HCT116 (cell line): ENCODE measurements around the gene SPIRE2. TPM values are rescaled to one million over a fixed set of nuclear protein-coding genes. Genes with fewer than 3 reads are reported as not detected.

ENCODE experiments used
- ATAC-seq: fragments of 200-7000 bp; cut with Tn5 transposase; 2 replicates; pipeline ENCODE4 v1.9.1; 2020; ENCODE audit warnings: mild to moderate bottlenecking, moderate library complexity
- BruUV-seq: library from RNA; stranded (reverse); fragments of 400-500 nt; replicated peaks from 2 replicates; lab custom pipeline; 2021; lab: Mats Ljungman, UMichigan
- CTCF ChIA-PET: fragments of 300-600 bp; sonication (Branson Sonifier 250); formaldehyde crosslinking; loops from one replicate; lab custom pipeline; 2021; ENCODE audit warnings: antibody characterized with exemption; lab: Charles Lee
- POLR2A ChIA-PET: fragments of 300-600, 350-600 bp; sonication (Branson Sonifier 250); formaldehyde crosslinking; loops from one replicate; lab custom pipeline; 2021; ENCODE audit warnings: antibody characterized with exemption; lab: Charles Lee
- RAD21 ChIA-PET, 2 experiments: fragments of 300-600 bp; sonication (Branson Sonifier 250); formaldehyde crosslinking; loops; one replicate each; lab custom pipeline; 2023; ENCODE audit warnings: low total read pairs in 2 of 2; ENCODE audit not compliant: uncharacterized antibody in 2 of 2, unreplicated experiment in 2 of 2, low non-redundant PET in 1 of 2; lab: Charles Lee
- DNase-seq: peaks from one replicate; pipeline ENCODE4 v3.0.0-alpha.2; 2010; ENCODE audit warnings: low read depth, low spot score
- H2AFZ ChIP-seq: fragments of 200-600 bp; shearing (Covaris generic), sonication (generic); 2 replicates; pipeline ENCODE4 v1.6.1; 2017; ENCODE audit warnings: low read depth, mixed run types, mixed read lengths, antibody characterized with exemption, low read length; ENCODE audit not compliant: poor library complexity, severe bottlenecking
- H3K27ac ChIP-seq: 2 replicates; pipeline ENCODE4 v1.5.1; 2012; ENCODE audit warnings: low read depth, low read length
- H3K27me3 ChIP-seq: fragments of 200-600 bp; sonication (generic); 2 replicates; pipeline ENCODE4 v1.6.1; 2016; ENCODE audit warnings: mixed run types, low read length, mixed read lengths; ENCODE audit not compliant: insufficient read depth
- H3K36me3 ChIP-seq, 2 experiments: fragments of 200-500 bp in 1 of 2; fragments of 200-600 bp in 1 of 2; sonication (Bioruptor generic) in 1 of 2; sonication (generic) in 1 of 2; 2 replicates each; pipeline versions ENCODE4 v1.5.1 to v1.6.1; 2014 to 2016; ENCODE audit warnings: low read length in 2 of 2, inconsistent platforms in 1 of 2, mixed read lengths in 1 of 2, mixed run types in 1 of 2; ENCODE audit not compliant: insufficient read depth in 2 of 2, control insufficient read depth in 1 of 2
- H3K4me1 ChIP-seq, 2 experiments: fragments of 200-600 bp in 1 of 2; sonication (generic) in 1 of 2; 2 replicates each; pipeline versions ENCODE4 v1.5.1 to v1.6.1; 2012 to 2017; ENCODE audit warnings: low read length in 2 of 2, inconsistent platforms in 1 of 2, mild to moderate bottlenecking in 1 of 2, mixed read lengths in 1 of 2, mixed run types in 1 of 2, moderate library complexity in 1 of 2; ENCODE audit not compliant: insufficient read depth in 2 of 2, control insufficient read depth in 1 of 2
- H3K4me2 ChIP-seq: fragments of 200-600 bp; sonication (generic); 2 replicates; pipeline ENCODE4 v1.6.1; 2017; ENCODE audit warnings: mixed run types, low read length, mixed read lengths
- H3K4me3 ChIP-seq, 2 experiments: fragments of 200-600 bp in 1 of 2; sonication (generic) in 1 of 2; replicated peaks in 1 of 2; 2 replicates each; pipeline ENCODE4 v1.5.1; 2011 to 2016; ENCODE audit warnings: low read length in 2 of 2, control low read depth in 1 of 2, low read depth in 1 of 2, mild to moderate bottlenecking in 1 of 2, mixed read lengths in 1 of 2, mixed run types in 1 of 2
- H3K79me2 ChIP-seq: fragments of 200-600 bp; sonication (generic); 2 replicates; pipeline ENCODE4 v1.6.1; 2017; ENCODE audit warnings: mild to moderate bottlenecking, mixed run types, low read length, moderate library complexity, mixed read lengths; ENCODE audit not compliant: insufficient read depth
- H3K9ac ChIP-seq: fragments of 200-600 bp; sonication (generic); 2 replicates; pipeline ENCODE4 v1.6.1; 2016; ENCODE audit warnings: low read length, mixed read lengths
- H3K9me2 ChIP-seq: fragments of 200-600 bp; sonication (generic), shearing (Covaris generic); 2 replicates; pipeline ENCODE4 v1.6.1; 2017; ENCODE audit warnings: mixed run types, mild to moderate bottlenecking, moderate library complexity; ENCODE audit not compliant: insufficient read depth
- H3K9me3 ChIP-seq, 2 experiments: fragments of 200-500 bp in 1 of 2; fragments of 200-600 bp in 1 of 2; sonication (Bioruptor generic) in 1 of 2; sonication (generic) in 1 of 2; 2 replicates each; pipeline ENCODE4 v1.6.1; 2014 to 2017; ENCODE audit warnings: low read length in 2 of 2, mixed read lengths in 2 of 2, inconsistent platforms in 1 of 2, low read depth in 1 of 2, mild to moderate bottlenecking in 1 of 2, mixed run types in 1 of 2, moderate library complexity in 1 of 2; ENCODE audit not compliant: control insufficient read depth in 1 of 2, insufficient read depth in 1 of 2
- H4K20me1 ChIP-seq: fragments of 200-600 bp; sonication (generic), shearing (Covaris generic); 2 replicates; pipeline ENCODE4 v1.6.1; 2017; ENCODE audit warnings: mixed run types, mild to moderate bottlenecking, moderate library complexity; ENCODE audit not compliant: insufficient read depth
- ELF1 ChIP-seq: IDR thresholded peaks from 2 replicates; pipeline ENCODE4 v1.6.1; 2012; ENCODE audit warnings: low read depth, borderline replicate concordance
- TCF7L2 ChIP-seq: IDR thresholded peaks from 2 replicates; pipeline ENCODE4 v1.7.0; 2011; ENCODE audit warnings: borderline replicate concordance, inconsistent platforms; ENCODE audit not compliant: insufficient read depth, insufficient read length; ENCODE audit errors: extremely low read depth
- YY1 ChIP-seq: IDR thresholded peaks from 2 replicates; pipeline ENCODE4 v1.6.1; 2011; ENCODE audit warnings: low read length, low read depth, moderate library complexity, mild to moderate bottlenecking; ENCODE audit not compliant: insufficient replicate concordance; ENCODE audit errors: extremely low read depth
- ZBTB33 ChIP-seq: IDR thresholded peaks from 2 replicates; pipeline ENCODE4 v1.6.1; 2011; ENCODE audit warnings: mild to moderate bottlenecking, low read length, moderate library complexity; ENCODE audit not compliant: insufficient replicate concordance; ENCODE audit errors: extremely low read depth
- intact Hi-C: fragments of 100-400 bp; cut with micrococcal nuclease; formaldehyde crosslinking; loops from 2 replicates; pipeline ENCODE4 v1.10.0; 2022
- total RNA-seq: library from RNA; stranded (reverse); gene quantifications from one replicate; pipeline ENCODE4 v1.2.1, GENCODE V29; 2021; ENCODE audit not compliant: unreplicated experiment
- TF ChIP-seq, protein P1 (sequence below): IDR thresholded peaks from 2 replicates; pipeline ENCODE4 v1.6.1; 2012; ENCODE audit warnings: low read depth

SPIRE2 gene
- total RNA-seq, 1 experiment from 2014 or later, result 21.2 TPM

- no peak overlapping the region for H3K4me2 ChIP-seq
- H3K36me3 ChIP-seq, result peaks cover 20 to 25% of the 10 kb centered on the region in 2 experiments
- intact Hi-C loops, result no loop called here
- H2AFZ ChIP-seq, result no peak overlapping the region
- no peaks in the 10 kb centered on the region for H3K27me3 ChIP-seq
- H3K27ac ChIP-seq, result no peak overlapping the region; the same call in 1 of the 2 replicates
- ATAC-seq, result no peak
- no peaks in the 10 kb centered on the region for H3K9me2 ChIP-seq
- TF ChIP-seq, protein P1, sequence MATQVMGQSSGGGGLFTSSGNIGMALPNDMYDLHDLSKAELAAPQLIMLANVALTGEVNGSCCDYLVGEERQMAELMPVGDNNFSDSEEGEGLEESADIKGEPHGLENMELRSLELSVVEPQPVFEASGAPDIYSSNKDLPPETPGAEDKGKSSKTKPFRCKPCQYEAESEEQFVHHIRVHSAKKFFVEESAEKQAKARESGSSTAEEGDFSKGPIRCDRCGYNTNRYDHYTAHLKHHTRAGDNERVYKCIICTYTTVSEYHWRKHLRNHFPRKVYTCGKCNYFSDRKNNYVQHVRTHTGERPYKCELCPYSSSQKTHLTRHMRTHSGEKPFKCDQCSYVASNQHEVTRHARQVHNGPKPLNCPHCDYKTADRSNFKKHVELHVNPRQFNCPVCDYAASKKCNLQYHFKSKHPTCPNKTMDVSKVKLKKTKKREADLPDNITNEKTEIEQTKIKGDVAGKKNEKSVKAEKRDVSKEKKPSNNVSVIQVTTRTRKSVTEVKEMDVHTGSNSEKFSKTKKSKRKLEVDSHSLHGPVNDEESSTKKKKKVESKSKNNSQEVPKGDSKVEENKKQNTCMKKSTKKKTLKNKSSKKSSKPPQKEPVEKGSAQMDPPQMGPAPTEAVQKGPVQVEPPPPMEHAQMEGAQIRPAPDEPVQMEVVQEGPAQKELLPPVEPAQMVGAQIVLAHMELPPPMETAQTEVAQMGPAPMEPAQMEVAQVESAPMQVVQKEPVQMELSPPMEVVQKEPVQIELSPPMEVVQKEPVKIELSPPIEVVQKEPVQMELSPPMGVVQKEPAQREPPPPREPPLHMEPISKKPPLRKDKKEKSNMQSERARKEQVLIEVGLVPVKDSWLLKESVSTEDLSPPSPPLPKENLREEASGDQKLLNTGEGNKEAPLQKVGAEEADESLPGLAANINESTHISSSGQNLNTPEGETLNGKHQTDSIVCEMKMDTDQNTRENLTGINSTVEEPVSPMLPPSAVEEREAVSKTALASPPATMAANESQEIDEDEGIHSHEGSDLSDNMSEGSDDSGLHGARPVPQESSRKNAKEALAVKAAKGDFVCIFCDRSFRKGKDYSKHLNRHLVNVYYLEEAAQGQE, result no peak
- TF ChIP-seq ELF1 (no peak), TCF7L2 (no peak), ZBTB33 (no peak), YY1 (no peak)
- TF ChIP-seq, all 23 proteins: peak for 0
- Histone ChIP-seq H3K4me1 (peaks cover 4 to 11% of the 10 kb centered on the region in 2 experiments; a peak in 3 of 4 replicates), H3K4me3 (no peak overlapping the region), H4K20me1 (no peaks in the 10 kb centered on the region), H3K79me2 (no peaks in the 10 kb centered on the region), H3K9ac (no peak overlapping the region), H3K9me3 (no peaks in the 10 kb centered on the region)
- ChIA-PET CTCF (interaction anchor here (0.6 to 5.7 kb wide), 5 partner anchors 11 to 202 kb away, joined by 3 to 57 read pairs (median 3); partner anchors contain the start of genes MC1R and TUBB3), POLR2A (interaction anchor here (0.6 to 2.7 kb wide), 6 partner anchors 12 to 202 kb away, joined by 3 to 22 read pairs (median 6); partner anchors contain the start of genes MC1R, TCF25 and TUBB3), RAD21 (no interaction called here)
- no TSS peak for BruUV-seq
- DNase-seq, result no peak
Measured at GRCh38 chr16:89907055-89907814, 79.0 kb downstream of the SPIRE2 start.
